HG03060 (cell line): ENCODE data around the gene NPLOC4.

Experiments
- ATAC-seq: cut with Tn5 transposase; IDR thresholded peaks from one replicate; pipeline ENCODE4 v1.9.1; 2021; ENCODE audit warnings: low read depth, moderate number of reproducible peaks; ENCODE audit not compliant: unreplicated experiment

The NPLOC4 gene

GRCh38 chr17:81569986-81570514 lies 66.9 kb downstream of the NPLOC4 start:
- ATAC-seq = no peak

DNA sequence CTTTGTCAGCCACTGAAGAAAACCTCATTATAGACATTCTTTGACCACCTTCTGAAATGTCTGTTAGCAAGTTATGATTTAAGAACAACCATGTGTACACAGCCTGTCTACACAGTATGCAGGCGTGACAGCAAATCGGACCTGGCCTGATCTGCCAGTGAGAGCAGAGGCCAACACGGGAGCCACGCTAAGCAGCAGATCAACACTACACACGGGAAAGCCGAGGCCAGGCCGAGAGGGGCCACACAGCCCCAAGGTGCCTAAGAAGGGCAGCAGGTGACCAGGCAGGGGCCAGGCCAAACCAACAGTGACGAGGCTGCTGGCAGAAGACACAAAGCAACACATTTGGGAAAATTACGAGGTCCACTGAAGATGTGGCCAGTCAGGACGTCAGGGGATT lies 68.5 kb downstream of the NPLOC4 start:
- ATAC-seq = no peak

- ATAC-seq = no peak
Observed at GRCh38 chr17:81567191-81567590, 69.7 kb downstream of the NPLOC4 start.

- ATAC-seq = no peak
Observed at GRCh38 chr17:81566461-81567126, 70.3 kb downstream of the NPLOC4 start.

DNA sequence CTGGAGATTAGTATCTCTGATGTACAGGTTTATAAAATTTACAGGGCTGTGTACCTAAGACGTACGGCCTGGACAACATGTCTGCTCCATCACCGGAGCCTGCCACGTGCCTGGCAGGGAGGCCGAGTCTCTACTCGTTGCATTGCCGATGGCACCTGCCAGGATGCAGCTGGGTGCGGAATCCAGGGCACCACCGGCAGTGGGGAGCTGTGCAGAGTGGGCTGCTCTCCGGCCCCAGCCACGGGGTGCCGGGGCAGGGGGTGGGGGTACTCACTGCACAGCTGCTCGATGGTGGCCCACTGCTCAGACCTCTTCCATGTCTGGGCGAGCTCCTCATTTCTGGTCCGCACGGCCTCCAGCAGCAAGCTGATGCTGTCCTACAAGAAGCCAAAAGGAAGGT lies 71.7 kb downstream of the NPLOC4 start:
- ATAC-seq = no peak

DNA sequence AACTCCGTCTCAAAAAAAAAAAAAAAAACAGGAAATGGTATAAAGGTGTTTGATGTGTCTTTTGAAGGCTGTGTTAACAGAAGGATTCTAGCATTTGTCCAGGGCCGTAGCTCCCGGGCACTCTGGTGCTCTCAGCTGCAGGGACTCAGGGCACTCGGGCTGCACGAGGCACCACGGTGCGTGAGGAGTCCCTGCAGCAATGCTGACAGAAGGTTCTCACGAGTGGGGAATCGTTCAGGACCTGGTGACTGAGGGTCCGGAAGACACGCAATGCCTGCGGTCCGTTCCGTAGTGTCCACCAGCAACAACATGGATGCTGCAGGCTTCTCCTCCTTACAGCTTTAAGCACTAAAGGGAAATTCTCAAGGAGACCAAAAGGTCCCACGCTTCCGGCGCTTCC lies 72.1 kb downstream of the NPLOC4 start:
- ATAC-seq = no peak

- ATAC-seq = no peak
Observed at GRCh38 chr17:81563861-81564586, 72.9 kb downstream of the NPLOC4 start.

DNA sequence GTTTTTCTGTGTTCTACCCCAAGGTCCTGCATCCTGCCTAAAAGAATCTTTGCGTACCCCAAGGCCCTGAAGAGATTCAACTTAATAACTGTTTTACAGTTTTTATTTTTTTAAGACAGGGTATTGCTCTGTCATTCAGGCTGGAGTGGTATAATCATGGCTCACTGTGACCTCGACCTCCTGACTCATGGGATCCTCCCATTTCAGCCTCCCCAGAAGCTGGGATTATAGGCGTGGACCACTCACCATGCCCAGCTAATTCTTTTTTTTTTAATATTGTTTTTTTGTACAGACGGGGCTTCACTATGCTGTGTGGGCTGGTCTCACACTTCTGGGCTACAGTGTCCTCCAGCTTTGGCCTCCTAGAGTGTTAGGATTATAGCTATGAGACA lies 75.4 kb downstream of the NPLOC4 start:
- ATAC-seq = no peak

- no peak for ATAC-seq
Observed at GRCh38 chr17:81558941-81559806, 77.7 kb downstream of the NPLOC4 start.

GRCh38 chr17:81558115-81558468 lies 78.8 kb downstream of the NPLOC4 start:
- no peak for ATAC-seq

- ATAC-seq = no peak
Observed at GRCh38 chr17:81557276-81558114, 79.4 kb downstream of the NPLOC4 start.

- no peak for ATAC-seq
Observed at GRCh38 chr17:81556863-81557262, 80.0 kb downstream of the NPLOC4 start.

DNA sequence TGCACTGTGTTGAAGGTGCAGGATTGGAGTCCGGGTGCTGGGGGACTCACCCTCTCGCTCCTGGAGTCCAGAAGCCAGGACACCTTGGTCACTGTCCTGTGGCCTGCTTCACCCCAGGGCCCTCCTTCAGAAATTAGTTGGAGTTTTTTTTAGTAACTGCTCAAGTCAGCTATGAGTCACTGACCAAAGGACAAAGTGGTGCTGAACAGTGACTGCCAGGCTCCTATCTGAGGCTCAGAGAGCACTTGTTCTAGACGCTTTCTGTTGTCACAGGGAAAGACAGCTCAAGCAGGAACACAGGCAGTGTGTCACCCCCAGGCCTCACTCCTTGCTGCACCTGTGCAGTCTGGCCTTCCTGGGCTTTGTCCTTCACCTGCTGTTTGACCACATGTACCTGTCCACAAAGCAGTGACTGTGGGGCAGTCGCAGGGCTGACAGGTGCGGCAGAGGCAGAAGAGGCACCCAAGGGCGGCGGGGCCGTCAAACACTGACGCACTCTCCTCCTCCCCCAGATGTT lies 80.7 kb downstream of the NPLOC4 start:
- ATAC-seq = no peak

GRCh38 chr17:81553616-81554181 lies 83.2 kb downstream of the NPLOC4 start:
- no peak for ATAC-seq

DNA sequence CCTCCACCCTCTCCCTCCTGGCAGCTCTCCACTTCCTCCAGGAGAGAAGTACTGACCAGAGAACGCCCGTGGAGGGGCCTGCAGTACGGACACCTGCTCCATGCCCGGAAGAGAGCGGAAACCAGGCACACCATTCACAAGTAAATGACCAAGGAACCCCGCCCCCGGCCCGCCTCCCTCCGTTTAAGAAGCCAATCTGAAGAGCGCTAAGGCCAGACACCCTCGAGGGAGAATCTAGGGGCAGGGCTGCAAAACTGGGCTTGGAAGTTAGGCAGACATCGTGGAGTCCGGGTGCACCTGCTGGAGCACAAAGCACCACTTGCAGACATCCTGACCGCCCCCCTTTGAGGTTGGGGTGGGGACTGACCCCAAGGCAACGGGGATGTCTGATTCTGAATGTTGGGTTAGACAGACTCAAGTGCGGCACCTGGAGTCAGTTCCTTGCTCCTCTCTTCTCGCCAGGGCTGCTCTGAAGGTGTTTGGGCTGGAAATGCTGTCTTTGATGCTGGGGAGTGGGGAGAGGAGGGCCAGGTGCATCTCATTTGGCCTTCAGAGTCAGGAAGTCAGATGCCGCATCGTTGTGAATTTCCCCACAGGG lies 83.8 kb downstream of the NPLOC4 start:
- no peak for ATAC-seq

DNA sequence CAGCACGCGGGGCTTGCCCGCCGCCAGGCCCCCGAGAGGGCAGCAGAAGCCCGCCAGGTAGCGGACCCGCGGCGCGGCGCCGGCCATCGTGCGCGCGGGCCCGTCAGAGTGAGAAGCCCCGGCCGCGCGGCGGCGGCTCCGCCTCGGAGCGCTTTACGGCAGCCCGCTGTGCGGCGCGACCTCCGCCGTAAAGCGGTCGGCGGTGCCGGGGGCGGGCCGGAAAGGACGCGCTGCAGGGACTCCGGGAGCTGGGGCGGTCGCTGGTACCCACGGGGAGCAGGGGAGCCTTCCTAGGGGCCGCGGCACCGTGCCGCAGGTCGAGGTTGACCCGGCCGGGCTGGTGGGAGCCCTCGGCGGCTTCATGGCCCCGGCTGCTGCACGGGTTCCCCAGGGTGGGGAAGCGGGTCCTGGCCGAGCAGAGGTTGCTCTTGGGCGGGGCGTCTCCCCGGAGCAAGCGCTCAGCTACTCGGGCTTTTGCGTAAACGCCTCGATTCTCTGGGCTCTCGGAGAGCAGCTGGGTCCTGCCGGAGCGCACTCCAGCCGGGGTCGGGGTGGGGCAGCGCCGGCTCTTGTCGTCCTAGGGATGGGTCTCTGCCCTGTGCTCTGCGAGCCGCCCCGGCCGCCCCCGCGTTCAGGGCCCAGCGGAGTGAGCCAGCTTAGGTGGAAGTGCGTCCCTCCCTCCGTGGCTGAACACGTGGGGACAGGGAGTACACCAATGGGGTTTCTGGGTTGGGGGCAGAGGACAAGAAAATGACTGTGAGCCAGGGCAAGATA lies 84.5 kb downstream of the NPLOC4 start, which contains the start of gene FAAP100:
Gene FAAP100 (minus strand): TSS at position 110 of the 774 bp plus-strand sequence. CDS start 23 bp downstream, at position 87.
- no peak for ATAC-seq

GRCh38 chr17:81551458-81552243 lies 85.3 kb downstream of the NPLOC4 start:
- no peak for ATAC-seq
